Measurements from ENCODE around the gene LRRC63.
A peak's percentile ranks its signal among the peaks of the same experiment; 100 is the strongest.

- TF ChIP-seq POLR2A (IDR thresholded peaks at IDR 0.05) (no peak), CTCF (IDR thresholded peaks at IDR 0.05) (peak in 1 of 6 experiments; percentile 0)
Measured at GRCh38 chr13:46289260-46289955, 77.7 kb downstream of the LRRC63 start.

All from thyroid gland (tissue), 4 donors.